Measurements from ENCODE around the gene ALKBH5. TPM values are rescaled to one million over a fixed set of nuclear protein-coding genes. Genes with fewer than 3 reads are reported as not detected.

The ALKBH5 gene
- total RNA-seq, 1 experiment from 2014 or later: 119 TPM

DNA sequence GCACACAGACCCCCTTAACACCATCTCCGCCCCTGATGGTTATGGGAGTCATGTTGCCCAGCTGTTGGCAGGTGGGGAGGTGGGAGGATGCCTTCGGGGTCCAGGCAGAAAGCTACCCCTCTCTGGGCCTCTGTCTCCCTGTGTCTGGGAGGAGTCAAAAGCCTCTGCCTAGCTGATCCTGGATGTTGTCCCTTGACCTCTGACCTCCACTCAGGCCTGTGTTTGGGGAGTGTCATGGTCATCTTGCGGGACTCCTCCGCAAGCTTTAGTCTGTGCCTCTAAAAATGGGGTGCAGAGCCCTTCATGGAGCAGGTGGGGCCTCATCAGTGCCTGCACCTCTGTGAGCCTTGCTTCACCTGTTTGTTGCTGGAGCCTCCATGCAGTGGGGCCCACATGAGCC lies 45.6 kb downstream of the ALKBH5 start:
- peaks cover 6% of the 10 kb centered on the region for H3K4me1 ChIP-seq (ENCODE audit: insufficient read depth, low read length, poor library complexity, severe bottlenecking)
- H3K36me3 ChIP-seq (ENCODE audit: insufficient read depth, low read length, poor library complexity, severe bottlenecking): peaks cover 5% of the 10 kb centered on the region
- no peak for DNase-seq (ENCODE audit: low spot score)
- no peaks in the 10 kb centered on the region for H3K9me3 ChIP-seq (ENCODE audit: low read depth, low read length, poor library complexity, severe bottlenecking)
- H3K4me3 ChIP-seq (ENCODE audit: low read depth, low read length, poor library complexity, severe bottlenecking): no peak overlapping the region
- intact Hi-C loops (cut with micrococcal nuclease; ENCODE audit: unreplicated experiment): no loop called here
- POLR2A ChIA-PET (ENCODE audit: low non-redundant PET): no interaction called here
- TF ChIP-seq, protein P1, sequence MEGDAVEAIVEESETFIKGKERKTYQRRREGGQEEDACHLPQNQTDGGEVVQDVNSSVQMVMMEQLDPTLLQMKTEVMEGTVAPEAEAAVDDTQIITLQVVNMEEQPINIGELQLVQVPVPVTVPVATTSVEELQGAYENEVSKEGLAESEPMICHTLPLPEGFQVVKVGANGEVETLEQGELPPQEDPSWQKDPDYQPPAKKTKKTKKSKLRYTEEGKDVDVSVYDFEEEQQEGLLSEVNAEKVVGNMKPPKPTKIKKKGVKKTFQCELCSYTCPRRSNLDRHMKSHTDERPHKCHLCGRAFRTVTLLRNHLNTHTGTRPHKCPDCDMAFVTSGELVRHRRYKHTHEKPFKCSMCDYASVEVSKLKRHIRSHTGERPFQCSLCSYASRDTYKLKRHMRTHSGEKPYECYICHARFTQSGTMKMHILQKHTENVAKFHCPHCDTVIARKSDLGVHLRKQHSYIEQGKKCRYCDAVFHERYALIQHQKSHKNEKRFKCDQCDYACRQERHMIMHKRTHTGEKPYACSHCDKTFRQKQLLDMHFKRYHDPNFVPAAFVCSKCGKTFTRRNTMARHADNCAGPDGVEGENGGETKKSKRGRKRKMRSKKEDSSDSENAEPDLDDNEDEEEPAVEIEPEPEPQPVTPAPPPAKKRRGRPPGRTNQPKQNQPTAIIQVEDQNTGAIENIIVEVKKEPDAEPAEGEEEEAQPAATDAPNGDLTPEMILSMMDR (conservative IDR thresholded peaks at IDR 0.05; ENCODE audit: low read depth, low read length): no peak
- TF ChIP-seq EZH2 (IDR thresholded peaks at IDR 0.05; ENCODE audit: borderline replicate concordance, low read depth, low read length, poor library complexity, severe bottlenecking): no peak
- no TSS peak for BruUV-seq (replicated peaks)
- H3K27me3 ChIP-seq (replicated peaks; ENCODE audit: insufficient read depth, low read depth, low read length, poor library complexity): no peaks in the 10 kb centered on the region
- CTCF ChIA-PET: no interaction called here
- H3K27ac ChIP-seq (ENCODE audit: low read depth, low read length, poor library complexity, severe bottlenecking): no peak overlapping the region

DNA sequence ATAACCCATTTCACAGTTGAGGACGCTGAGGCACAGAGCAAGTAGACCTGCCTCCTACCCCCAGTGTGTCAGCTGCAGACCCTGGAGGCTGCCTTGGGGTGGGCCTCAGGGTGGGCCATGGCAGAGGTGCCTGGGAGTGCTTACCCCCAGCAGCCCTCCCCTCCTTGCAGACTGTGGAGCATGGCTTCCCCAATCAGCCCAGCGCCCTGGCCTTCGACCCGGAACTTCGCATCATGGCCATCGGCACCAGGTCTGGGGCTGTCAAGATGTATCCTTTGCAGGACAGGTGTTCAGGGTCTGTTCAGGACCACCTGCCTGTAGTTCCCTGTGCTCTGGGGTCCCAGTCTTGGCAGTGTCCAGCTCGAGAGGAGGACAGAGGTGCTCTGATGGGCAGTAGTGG lies 46.1 kb downstream of the ALKBH5 start:
- intact Hi-C loops (cut with micrococcal nuclease; ENCODE audit: unreplicated experiment): no loop called here
- CTCF ChIA-PET: no interaction called here

DNA sequence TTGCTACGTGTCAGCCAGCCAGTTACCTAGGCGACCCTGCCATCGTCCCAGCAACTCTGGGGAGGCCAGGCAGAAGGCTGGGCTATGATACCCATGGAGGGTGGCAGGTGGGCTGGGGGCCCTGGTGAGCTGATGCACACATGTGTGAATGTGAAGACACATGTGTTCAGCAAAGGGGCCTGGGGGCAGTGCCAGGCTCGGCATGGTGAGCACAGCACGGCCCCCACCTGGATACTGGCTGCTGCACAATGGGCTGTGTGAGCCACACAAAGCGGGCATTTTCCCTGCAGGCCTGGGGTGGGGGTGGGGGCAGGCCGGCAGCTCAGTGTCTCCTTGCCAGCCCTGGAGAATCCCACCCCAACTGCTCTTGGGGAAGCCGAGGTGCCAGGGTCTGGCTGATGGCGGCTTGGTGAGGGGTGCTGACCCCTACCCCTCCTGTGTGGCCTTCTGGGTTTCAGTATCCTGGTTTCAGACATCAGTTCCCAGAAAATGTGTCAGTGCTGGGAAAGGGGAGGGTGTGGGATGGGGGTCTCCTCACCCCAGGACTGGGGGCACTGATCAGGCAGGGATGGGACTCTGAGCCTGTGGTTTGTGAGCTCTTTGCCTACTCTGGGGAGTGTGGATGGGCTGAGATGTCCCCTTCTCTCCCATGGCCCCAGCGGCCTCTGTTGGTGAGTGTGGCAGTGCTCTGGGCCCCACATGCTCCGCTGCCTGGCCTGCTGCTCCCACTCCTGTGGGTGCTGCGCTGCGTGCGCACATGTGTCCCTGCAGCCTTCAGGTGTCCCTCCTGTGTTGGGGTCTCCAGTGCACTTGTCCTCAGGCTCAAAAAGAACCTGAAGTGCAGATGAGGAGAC lies 46.9 kb downstream of the ALKBH5 start:
- DNase-seq (ENCODE audit: low spot score): no peak
- Histone ChIP-seq H3K27ac (ENCODE audit: low read depth, low read length, poor library complexity, severe bottlenecking) (no peak overlapping the region), H3K36me3 (ENCODE audit: insufficient read depth, low read length, poor library complexity, severe bottlenecking) (peaks cover 11% of the 10 kb centered on the region), H3K4me3 (ENCODE audit: low read depth, low read length, poor library complexity, severe bottlenecking) (no peak overlapping the region), H3K9me3 (ENCODE audit: low read depth, low read length, poor library complexity, severe bottlenecking) (no peaks in the 10 kb centered on the region), H3K4me1 (ENCODE audit: insufficient read depth, low read length, poor library complexity, severe bottlenecking) (peaks cover 6% of the 10 kb centered on the region), H3K27me3 (replicated peaks; ENCODE audit: insufficient read depth, low read depth, low read length, poor library complexity) (no peaks in the 10 kb centered on the region)
- intact Hi-C loops (cut with micrococcal nuclease; ENCODE audit: unreplicated experiment): no loop called here
- no TSS peak for BruUV-seq (replicated peaks)
- no peak for TF ChIP-seq EZH2 (IDR thresholded peaks at IDR 0.05; ENCODE audit: borderline replicate concordance, low read depth, low read length, poor library complexity, severe bottlenecking)
- TF ChIP-seq, protein P1 (conservative IDR thresholded peaks at IDR 0.05; ENCODE audit: low read depth, low read length): no peak
- ChIA-PET CTCF (no interaction called here), POLR2A (ENCODE audit: low non-redundant PET) (no interaction called here)

More for the DNA sequence above, 46.1 kb downstream of the ALKBH5 start:
- TF ChIP-seq, protein P1 (conservative IDR thresholded peaks at IDR 0.05; ENCODE audit: low read depth, low read length): no peak
- TF ChIP-seq EZH2 (IDR thresholded peaks at IDR 0.05; ENCODE audit: borderline replicate concordance, low read depth, low read length, poor library complexity, severe bottlenecking): no peak
- no peak for DNase-seq (ENCODE audit: low spot score)
- Histone ChIP-seq H3K36me3 (ENCODE audit: insufficient read depth, low read length, poor library complexity, severe bottlenecking) (peaks cover 5% of the 10 kb centered on the region), H3K4me3 (ENCODE audit: low read depth, low read length, poor library complexity, severe bottlenecking) (no peak overlapping the region), H3K27ac (ENCODE audit: low read depth, low read length, poor library complexity, severe bottlenecking) (no peak overlapping the region), H3K9me3 (ENCODE audit: low read depth, low read length, poor library complexity, severe bottlenecking) (no peaks in the 10 kb centered on the region), H3K27me3 (replicated peaks; ENCODE audit: insufficient read depth, low read depth, low read length, poor library complexity) (no peaks in the 10 kb centered on the region), H3K4me1 (ENCODE audit: insufficient read depth, low read length, poor library complexity, severe bottlenecking) (peaks cover 6% of the 10 kb centered on the region)
- POLR2A ChIA-PET (ENCODE audit: low non-redundant PET): no interaction called here
- BruUV-seq (replicated peaks): no TSS peak

Data from A673 (cell line).